HG03095 (cell line): ENCODE results near the gene PIK3R6.
"Not testable (repeated sequence)": the region's sequence is repeated elsewhere in the genome, so short reads cannot be mapped to it uniquely, and the experiment has no call there.

ENCODE experiments used
- ATAC-seq: cut with Tn5 transposase; IDR thresholded peaks from one replicate; pipeline ENCODE4 v1.9.1; 2021; ENCODE audit warnings: moderate library complexity; ENCODE audit not compliant: unreplicated experiment

Gene PIK3R6

GRCh38 chr17:8829036-8829941 lies 38.2 kb downstream of the PIK3R6 start:
- no peak for ATAC-seq

GRCh38 chr17:8828517-8828875 lies 39.0 kb downstream of the PIK3R6 start:
- ATAC-seq, result no peak

DNA sequence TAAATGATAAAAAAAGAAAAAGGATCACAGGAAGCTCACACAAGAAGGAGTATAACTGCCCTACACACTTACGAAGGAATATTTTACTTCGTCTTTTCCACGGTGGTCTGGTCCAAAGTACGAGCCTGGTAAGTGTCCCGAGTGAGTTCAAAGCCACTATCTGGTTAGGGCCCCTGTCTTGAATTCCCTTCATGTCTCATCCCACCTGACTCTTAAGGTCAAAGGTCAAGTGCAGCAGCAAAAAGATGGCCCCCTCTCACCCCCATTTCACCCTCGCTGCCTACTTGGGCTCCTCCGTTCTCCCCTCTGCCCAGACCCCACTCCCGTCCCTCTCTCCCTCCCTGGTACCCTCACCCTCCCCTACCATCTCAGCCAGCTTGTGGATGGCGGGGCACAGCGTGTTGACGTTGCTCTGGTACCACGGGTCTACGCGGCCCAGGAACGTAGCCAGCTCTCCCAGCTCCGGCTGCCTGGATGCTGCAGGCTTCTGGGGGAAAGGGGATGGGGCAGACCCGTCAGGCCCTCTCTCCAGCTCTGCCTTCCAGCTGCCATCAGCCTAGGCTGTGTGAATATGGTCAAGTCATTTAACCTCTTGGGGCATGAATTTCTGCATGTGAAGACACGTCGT lies 40.6 kb downstream of the PIK3R6 start:
- no peak for ATAC-seq

GRCh38 chr17:8825802-8826201 lies 41.7 kb downstream of the PIK3R6 start:
- ATAC-seq, result no peak

DNA sequence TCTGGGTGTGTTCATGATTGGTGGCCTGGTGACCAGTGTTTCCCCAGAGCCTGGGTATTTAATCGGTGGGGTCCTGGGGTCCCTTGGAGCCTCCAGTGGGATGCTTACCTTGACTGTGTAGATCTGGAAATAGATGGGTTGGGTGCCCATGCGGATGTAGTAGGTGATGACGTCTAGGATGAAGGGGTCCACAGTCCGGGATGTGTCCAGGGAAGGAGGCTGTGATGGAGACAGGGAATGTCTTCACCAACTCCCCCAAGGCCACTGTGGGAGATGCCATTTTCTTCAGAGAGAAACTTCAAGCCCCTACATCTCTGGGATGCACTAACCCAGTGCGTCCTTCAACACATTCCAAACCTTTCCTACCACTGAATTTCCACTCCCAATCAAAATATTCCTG lies 44.2 kb downstream of the PIK3R6 start:
- no peak for ATAC-seq

GRCh38 chr17:8822401-8823035 lies 45.0 kb downstream of the PIK3R6 start:
- no peak for ATAC-seq

- no peak for ATAC-seq
Measured at GRCh38 chr17:8821446-8822105, 45.9 kb downstream of the PIK3R6 start.

- no peak for ATAC-seq
Measured at GRCh38 chr17:8820311-8821010, 47.0 kb downstream of the PIK3R6 start.

GRCh38 chr17:8818654-8819330 lies 48.7 kb downstream of the PIK3R6 start:
- no peak for ATAC-seq

DNA sequence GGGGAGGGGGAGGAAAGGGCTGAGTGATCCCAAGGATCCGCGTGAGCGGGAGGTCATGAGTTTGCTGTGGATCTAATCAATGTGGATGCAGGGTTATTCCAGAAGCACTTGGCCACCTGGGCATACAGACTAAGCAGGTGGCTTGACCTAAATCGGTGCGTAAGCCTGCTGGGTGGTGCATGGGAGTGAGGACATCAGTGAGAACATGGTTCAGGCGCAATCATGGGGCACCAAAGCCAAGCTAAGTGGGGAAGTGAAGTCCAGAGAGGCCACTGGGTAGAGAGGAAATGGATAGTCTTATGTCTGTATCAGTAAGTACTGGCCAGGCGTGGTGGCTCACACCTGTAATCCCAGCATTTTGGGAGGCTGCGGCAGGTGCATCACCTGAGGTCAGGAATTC lies 49.4 kb downstream of the PIK3R6 start:
- ATAC-seq, result no peak

DNA sequence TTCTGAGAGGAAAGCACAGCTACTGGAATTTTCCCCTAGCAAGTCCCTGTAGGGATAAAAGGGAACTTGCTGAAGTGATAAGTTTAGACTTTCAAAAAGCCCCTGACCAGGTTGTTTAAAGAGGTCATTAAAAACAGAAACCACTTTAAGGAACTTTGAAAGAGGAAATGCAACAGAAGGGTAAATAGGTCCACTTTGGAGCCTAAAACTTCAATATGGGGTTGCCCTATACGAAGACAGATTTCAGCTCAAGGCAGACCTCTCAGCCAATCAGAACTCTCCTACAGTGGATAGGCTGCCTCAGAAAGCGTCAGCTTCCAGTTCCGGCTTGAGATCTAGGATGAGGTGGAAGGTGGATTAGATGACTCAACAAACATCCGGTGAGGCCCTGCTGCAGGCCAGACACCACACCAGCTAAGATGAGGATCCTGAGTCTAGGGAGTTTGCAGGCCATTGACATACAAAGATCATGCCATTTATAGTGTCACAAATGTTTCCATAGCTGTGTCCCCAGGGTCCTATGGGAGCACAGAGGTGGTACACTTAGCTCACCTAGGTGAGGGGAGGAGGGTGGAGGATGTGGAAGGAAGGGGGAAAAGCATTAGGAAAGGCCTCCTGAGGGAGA lies 60.4 kb downstream of the PIK3R6 start:
- peak; percentile 85 for ATAC-seq

DNA sequence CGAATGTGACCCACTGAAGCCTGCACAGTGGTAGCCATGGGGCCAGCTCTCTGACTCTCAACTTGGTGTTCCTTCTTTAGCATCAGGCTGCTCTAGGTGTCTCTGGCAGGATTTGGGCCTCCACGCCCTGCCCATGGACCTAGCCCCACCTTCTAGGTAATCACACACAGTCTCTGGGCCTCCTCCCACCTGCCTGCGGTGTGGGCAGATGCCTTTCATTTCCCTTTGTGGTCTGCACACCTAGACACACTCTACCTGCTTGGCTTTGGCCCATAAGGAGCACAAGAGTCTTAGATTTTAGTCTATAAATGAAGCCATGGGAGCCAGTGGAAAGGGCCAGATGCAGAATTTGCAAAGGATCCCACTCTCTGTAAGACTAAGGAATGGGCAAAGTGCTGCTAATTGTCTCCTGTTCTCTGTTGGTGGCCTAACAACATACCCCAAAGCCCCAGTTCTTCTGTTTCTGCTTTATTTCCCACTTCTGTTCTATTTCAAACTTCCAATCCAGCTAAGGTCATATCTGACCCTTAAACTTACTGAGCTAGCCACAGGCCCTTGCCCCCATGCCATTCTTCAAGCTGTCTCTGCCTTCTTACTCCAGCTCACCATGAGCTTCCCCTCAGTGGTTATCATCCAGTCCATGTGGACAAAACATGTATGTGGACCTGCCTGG lies 61.1 kb downstream of the PIK3R6 start:
- ATAC-seq, result peak; percentile 6

GRCh38 chr17:8805396-8805795 lies 62.1 kb downstream of the PIK3R6 start:
- not testable (repeated sequence) for ATAC-seq

DNA sequence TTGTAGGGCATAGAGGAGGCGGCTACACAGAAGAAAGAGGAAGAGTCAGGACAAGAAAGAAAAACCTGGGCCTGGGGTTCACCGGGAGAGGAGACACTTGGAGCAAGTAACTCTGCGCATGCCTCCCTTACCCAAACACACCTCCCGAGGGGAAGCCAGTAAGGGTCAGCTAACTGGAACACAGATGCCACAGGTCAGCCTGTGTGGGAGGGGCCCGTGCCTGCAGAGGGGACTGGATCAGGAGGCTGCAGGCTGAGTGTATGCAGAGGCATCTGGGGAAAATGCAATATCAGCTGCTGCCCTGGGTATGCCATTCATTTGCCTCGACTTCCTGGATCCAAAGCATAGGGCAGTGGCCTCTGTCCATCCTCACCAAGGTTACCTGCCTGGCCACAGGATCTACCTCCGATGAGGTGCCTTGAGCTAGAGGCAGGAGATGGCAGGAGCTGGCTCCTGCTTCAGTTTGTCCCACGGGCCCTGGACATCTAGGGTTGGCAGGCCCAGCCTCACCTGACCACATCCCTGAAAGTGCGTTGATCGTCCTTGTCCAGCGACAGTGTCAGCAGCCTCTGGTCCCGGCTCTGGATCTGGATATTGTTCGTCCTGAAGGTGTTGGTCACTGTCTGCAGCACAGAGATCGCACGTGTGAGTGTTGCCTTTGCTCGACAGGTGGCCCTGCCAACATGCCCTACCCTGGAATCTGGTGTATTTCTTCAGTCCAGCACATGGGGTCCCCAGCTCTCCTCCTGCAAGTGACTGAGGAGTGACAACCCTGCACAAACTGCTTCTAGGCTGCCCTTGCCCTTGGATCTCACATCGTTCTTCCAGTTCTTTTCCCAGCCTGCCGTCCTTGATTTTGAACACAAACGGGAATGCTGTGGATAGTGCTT lies 63.7 kb downstream of the PIK3R6 start:
- ATAC-seq, result no peak

- no peak for ATAC-seq
Measured at GRCh38 chr17:8801135-8801840, 66.2 kb downstream of the PIK3R6 start.

- ATAC-seq, result no peak
Measured at GRCh38 chr17:8800656-8801055, 66.8 kb downstream of the PIK3R6 start.

- no peak for ATAC-seq
Measured at GRCh38 chr17:8799570-8800212, 67.8 kb downstream of the PIK3R6 start.
